22Rv1 (cell line): ENCODE measurements around the gene PTMA.

Experiments used
- ZFX ChIP-seq: fragments of 450-650 bp; IDR thresholded peaks from 2 replicates; pipeline ENCODE4 v1.6.1; 2017; ENCODE audit warnings: antibody characterized with exemption, borderline replicate concordance
- TF ChIP-seq, protein P1 (sequence below): fragments of 450-650 bp; IDR thresholded peaks from 2 replicates; pipeline ENCODE4 v1.5.1; 2017; ENCODE audit warnings: mild to moderate bottlenecking

DNA sequence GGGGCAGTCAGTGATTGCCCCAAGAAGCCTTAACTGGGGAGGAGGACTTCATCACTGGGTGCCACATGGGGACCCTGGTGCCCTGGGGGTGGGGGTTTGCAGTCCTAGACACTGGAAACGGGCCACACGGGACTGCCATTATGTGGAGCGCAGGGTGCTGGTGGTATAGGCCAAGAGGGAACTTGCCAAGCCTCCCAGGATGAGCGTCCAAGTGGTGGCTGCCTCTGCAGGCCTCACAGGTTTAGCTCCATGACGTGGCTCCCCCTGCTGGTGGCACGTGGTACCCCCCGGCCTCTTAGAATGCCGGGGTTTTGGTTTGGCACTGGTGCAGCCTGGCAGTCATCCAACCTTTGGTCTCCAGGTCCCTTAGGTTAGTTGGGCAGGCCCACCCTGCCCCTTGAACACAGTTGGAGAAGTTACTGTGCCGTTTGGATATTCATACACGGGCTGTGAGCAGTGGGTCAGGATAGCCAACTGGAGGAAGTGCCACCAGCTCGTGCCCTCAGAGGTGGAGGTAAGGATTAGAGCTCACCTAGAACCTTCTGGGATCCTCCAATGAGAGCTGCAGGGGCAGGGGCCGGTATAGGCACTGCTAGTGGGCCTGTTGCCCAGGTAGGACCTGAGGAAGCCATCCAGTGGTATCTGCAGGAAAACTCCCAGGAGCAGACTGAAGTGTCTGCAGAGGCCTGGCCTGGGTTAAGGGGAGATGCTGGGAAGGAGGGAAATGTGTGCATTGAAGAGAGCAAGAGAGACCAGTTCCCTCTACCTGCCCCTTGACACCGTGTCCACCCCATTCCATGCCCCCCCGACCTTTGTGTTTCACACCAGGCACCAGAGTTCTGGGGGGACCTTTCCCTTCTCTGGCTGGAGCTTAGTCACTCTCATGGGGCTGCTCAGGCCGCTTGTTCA, 5.7 kb downstream of the PTMA start:
- TF ChIP-seq, protein P1, sequence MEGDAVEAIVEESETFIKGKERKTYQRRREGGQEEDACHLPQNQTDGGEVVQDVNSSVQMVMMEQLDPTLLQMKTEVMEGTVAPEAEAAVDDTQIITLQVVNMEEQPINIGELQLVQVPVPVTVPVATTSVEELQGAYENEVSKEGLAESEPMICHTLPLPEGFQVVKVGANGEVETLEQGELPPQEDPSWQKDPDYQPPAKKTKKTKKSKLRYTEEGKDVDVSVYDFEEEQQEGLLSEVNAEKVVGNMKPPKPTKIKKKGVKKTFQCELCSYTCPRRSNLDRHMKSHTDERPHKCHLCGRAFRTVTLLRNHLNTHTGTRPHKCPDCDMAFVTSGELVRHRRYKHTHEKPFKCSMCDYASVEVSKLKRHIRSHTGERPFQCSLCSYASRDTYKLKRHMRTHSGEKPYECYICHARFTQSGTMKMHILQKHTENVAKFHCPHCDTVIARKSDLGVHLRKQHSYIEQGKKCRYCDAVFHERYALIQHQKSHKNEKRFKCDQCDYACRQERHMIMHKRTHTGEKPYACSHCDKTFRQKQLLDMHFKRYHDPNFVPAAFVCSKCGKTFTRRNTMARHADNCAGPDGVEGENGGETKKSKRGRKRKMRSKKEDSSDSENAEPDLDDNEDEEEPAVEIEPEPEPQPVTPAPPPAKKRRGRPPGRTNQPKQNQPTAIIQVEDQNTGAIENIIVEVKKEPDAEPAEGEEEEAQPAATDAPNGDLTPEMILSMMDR: peak; percentile 87
- TF ChIP-seq ZFX: no peak
